ENCODE measurements around the gene PACSIN2.
"Not testable (repeated sequence)": the region's sequence is repeated elsewhere in the genome, so short reads cannot be mapped to it uniquely, and the experiment has no call there.

Gene PACSIN2

DNA sequence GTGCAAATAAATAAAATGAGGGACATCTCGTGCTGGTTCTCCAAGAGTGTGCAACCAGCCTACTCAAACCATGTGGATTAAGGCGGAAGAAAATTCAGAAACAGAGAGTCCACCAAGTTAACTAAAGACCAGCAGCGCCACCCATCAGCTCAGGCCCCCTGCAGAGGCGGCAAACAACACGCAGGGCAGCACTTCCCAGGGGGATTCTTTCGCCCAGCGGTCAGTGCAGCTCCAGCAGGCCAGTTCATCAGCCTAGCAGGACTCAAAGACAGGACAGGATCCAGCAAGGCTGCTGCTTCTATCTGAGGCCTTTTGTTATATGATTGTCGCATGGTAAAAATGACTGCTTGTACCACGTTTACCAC is 51.7 kb downstream of the PACSIN2 start:
- H3K4me1 ChIP-seq (ENCODE audit: control insufficient read depth in 1 of 2, insufficient read depth in 1 of 2, low read depth in 1 of 2, low read length in 1 of 2) = peaks cover 85 to 93% of the 10 kb centered on the region in 2 experiments
- no peak overlapping the region for H3K4me3 ChIP-seq (ENCODE audit: low read depth in 1 of 2, low read length in 1 of 2)
- no peaks in the 10 kb centered on the region for H3K9me3 ChIP-seq
- TF ChIP-seq, protein P1, sequence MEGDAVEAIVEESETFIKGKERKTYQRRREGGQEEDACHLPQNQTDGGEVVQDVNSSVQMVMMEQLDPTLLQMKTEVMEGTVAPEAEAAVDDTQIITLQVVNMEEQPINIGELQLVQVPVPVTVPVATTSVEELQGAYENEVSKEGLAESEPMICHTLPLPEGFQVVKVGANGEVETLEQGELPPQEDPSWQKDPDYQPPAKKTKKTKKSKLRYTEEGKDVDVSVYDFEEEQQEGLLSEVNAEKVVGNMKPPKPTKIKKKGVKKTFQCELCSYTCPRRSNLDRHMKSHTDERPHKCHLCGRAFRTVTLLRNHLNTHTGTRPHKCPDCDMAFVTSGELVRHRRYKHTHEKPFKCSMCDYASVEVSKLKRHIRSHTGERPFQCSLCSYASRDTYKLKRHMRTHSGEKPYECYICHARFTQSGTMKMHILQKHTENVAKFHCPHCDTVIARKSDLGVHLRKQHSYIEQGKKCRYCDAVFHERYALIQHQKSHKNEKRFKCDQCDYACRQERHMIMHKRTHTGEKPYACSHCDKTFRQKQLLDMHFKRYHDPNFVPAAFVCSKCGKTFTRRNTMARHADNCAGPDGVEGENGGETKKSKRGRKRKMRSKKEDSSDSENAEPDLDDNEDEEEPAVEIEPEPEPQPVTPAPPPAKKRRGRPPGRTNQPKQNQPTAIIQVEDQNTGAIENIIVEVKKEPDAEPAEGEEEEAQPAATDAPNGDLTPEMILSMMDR (IDR thresholded peaks at IDR 0.05) = no peak
- peaks cover 5% of the 10 kb centered on the region for H3K36me3 ChIP-seq
- H3K27me3 ChIP-seq = no peaks in the 10 kb centered on the region
- peak overlapping the region; percentile 87 for H3K27ac ChIP-seq

DNA sequence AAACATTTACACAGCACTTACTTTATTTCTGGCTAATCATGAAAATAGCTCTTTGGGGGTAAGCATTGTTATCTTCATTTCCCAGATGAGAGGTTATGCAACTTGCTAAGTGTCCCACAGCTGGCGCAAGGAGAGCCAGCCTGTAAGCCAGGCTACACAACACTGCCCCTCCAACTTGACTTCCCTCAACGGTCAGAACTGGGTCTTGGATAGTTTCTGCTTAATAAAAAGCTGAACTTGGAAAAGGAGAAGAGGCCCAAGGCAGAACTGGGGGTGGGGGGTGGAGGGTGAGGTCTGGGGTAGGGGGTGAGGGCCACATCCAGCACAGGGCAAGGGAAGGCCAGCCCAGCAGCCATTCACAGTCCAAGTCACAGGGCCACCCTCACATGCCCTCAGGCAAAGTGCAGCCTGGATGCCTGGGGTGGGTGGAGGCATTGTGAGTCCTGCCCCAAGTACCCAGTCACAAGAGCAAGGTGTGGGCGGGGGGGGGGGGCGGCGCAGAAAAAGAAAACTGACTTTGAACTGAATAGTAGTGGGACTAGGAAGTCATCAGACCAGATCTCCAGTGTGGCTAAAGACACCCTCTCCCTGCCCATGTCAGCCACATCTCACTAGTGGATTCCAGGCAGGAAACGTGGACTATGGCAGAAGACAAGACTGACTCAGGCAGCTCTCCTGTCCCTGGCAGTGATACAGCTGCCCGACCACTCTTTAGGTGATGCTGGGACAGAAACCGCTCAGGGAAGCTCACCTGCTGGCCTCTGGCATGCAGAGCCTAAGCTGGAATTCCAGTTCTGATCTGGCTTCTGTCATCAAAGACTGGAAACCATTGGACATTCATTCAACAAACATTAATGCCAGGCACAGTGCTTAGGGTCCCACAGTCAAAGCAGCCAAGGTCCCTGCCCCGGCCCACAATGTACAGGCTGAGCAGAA is 52.4 kb downstream of the PACSIN2 start:
- peak overlapping the region; percentile 13 to 40 for H3K4me3 ChIP-seq (ENCODE audit: low read depth in 1 of 2, low read length in 1 of 2)
- H3K4me1 ChIP-seq (ENCODE audit: control insufficient read depth in 1 of 2, insufficient read depth in 1 of 2, low read depth in 1 of 2, low read length in 1 of 2) = peaks cover 79 to 87% of the 10 kb centered on the region in 2 experiments
- peaks cover 5% of the 10 kb centered on the region for H3K36me3 ChIP-seq
- H3K9me3 ChIP-seq = no peaks in the 10 kb centered on the region
- TF ChIP-seq, protein P1 (IDR thresholded peaks at IDR 0.05) = no peak
- peak overlapping the region; percentile 87 for H3K27ac ChIP-seq
- no peaks in the 10 kb centered on the region for H3K27me3 ChIP-seq

DNA sequence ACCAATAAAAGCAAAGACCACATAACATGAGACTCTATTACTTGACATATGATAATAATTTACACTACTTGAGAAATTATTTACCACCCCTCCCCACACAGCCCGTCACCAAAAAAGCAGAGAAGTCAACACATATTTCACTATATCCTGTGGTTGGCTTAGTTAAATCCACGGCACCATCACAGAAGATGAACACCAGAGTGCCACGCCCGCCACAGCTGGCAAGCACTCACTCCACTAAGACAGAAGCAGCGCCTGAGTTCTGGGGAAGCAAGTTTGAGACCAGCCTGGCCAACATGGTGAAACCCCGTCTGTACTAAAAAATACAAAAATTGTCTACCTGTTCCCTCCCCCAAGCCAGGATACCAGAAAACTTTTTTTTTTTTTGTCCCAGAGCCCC is 53.1 kb downstream of the PACSIN2 start:
- Histone ChIP-seq H3K36me3 (peaks cover 5% of the 10 kb centered on the region), H3K27me3 (no peaks in the 10 kb centered on the region), H3K4me3 (ENCODE audit: low read depth in 1 of 2, low read length in 1 of 2) (peak overlapping the region; percentile 13 to 40), H3K9me3 (no peaks in the 10 kb centered on the region), H3K27ac (peak overlapping the region; percentile 87), H3K4me1 (ENCODE audit: control insufficient read depth in 1 of 2, insufficient read depth in 1 of 2, low read depth in 1 of 2, low read length in 1 of 2) (peaks cover 71 to 79% of the 10 kb centered on the region in 2 experiments)
- TF ChIP-seq, protein P1 (IDR thresholded peaks at IDR 0.05) = no peak

DNA sequence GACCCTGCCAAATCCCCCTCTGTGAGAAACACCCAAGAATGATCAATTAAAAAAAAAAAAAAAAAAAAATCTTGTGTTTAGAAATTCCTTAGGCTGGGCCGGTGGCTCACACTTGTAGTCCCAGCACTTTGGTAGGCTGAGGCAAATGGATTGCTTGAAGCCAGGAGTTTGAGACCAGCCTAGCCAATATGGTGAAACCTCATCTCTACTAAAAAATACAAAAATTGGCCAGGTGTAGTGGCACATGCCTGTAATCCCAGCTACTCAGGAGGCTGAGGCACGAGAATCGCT is 53.6 kb downstream of the PACSIN2 start:
- not testable (repeated sequence) for H3K4me3 ChIP-seq (ENCODE audit: low read depth in 1 of 2, low read length in 1 of 2)
- H3K27ac ChIP-seq = peak overlapping the region; percentile 87

DNA sequence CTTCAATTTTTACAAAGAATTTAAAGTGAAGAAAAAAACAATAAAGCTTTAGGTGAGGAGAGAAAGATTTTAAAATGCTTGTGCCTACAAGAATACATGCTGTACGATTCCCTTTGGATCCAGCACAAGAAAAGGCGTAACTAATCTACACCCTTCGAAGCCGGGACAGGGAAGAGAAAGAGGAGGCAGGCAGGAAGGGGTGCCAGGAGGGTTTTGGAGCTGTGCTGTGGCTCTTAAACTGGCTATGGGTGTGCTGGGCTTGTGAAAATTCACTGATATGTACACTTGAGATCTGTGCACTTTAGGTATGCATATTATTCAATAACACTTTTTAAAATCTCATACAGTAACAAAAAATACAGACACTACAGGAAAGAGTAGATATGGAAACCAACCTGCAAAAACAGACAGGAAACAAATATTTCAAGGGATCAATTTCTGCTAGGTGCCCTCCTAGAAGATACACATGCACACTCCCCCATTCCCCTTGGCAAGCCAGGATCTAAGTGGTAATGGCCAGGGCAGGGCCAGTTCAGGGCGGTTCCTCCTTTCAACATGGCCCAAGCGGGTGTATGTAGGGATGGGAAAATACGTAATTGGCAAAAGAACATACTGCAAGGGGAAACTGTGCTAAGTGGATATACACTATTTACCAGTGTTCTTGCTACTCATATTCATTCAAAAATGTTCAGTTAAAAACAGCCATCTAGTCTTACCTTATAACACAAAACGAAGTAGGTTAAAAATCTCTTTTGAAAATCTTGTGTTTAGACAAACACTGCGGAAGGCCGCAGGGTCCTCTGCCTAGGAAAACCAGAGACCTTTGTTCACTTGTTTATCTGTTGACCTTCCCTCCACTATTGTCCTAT is 54.2 kb downstream of the PACSIN2 start:
- Histone ChIP-seq H3K27me3 (no peaks in the 10 kb centered on the region), H3K4me1 (ENCODE audit: control insufficient read depth in 1 of 2, insufficient read depth in 1 of 2, low read depth in 1 of 2, low read length in 1 of 2) (peaks cover 62 to 70% of the 10 kb centered on the region in 2 experiments), H3K4me3 (ENCODE audit: low read depth in 1 of 2, low read length in 1 of 2) (peak overlapping the region in 1 of 2 experiments; percentile 40), H3K36me3 (peaks cover 5% of the 10 kb centered on the region), H3K27ac (peak overlapping the region; percentile 87), H3K9me3 (no peaks in the 10 kb centered on the region)
- TF ChIP-seq, protein P1 (IDR thresholded peaks at IDR 0.05) = no peak

More for the DNA sequence above, 53.6 kb downstream of the PACSIN2 start:
- H3K9me3 ChIP-seq, H3K27me3 ChIP-seq, H3K36me3 ChIP-seq: not testable (repeated sequence)
- H3K4me1 ChIP-seq (ENCODE audit: control insufficient read depth in 1 of 2, insufficient read depth in 1 of 2, low read depth in 1 of 2, low read length in 1 of 2) = peaks cover 68 to 74% of the 10 kb centered on the region in 2 experiments
